RWPE1 (cell line): ENCODE data around the gene ZCCHC8.
A peak's percentile ranks its signal among the peaks of the same experiment; 100 is the strongest.
"Not testable (repeated sequence)": the region's sequence is repeated elsewhere in the genome, so short reads cannot be mapped to it uniquely, and the experiment has no call there.

Experiments
- CTCF ChIA-PET: fragments of 350-600 bp; sonication (Branson Sonifier 250); formaldehyde crosslinking; extraction: SDS; loops from one replicate; lab custom pipeline; 2021; lab: Yijun Ruan, JAX
- POLR2A ChIA-PET: fragments of 400-600 bp; formaldehyde crosslinking; extraction: SDS; loops from one replicate; lab custom pipeline; 2020; ENCODE audit warnings: antibody characterized with exemption; ENCODE audit not compliant: low non-redundant PET; lab: Yijun Ruan, JAX
- DNase-seq: peaks from one replicate; pipeline ENCODE4 v3.0.0; 2012; ENCODE audit warnings: low spot score
- H3K27ac ChIP-seq: fragments of 450-650 bp; 2 replicates; pipeline ENCODE4 v1.5.1; 2017
- TF ChIP-seq, protein P1 (sequence below): fragments of 450-650 bp; conservative IDR thresholded peaks from 2 replicates; pipeline ENCODE4 v1.5.1; 2017; ENCODE audit warnings: low read depth, mild to moderate bottlenecking

Gene ZCCHC8

DNA sequence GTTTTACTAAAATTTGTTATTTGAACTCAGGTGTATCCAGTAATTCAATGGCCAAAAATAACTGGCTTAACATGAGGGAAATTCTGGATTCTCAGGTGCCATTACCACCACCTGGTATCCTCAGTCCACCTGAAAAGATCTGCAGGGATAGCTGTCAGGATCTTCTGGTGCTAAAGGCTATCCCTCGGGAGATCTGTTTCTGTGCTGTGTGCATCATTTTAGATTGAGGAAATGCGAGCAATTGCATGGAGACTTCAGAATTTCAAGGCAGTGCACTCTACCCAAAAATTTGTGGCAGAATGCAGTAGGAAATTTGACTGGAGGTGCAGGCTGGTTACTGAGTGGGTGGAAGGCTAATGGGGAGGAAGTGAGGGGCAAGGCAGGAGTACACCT lies 26.4 kb downstream of the ZCCHC8 start:
- H3K27ac ChIP-seq, result peak overlapping the region; percentile 61
- CTCF ChIA-PET, result interaction anchor here (0.6 to 2.1 kb wide), 4 partner anchors 18 to 108 kb away, joined by 3 to 18 read pairs (median 4); no protein-coding TSS in a partner anchor
- TF ChIP-seq, protein P1, sequence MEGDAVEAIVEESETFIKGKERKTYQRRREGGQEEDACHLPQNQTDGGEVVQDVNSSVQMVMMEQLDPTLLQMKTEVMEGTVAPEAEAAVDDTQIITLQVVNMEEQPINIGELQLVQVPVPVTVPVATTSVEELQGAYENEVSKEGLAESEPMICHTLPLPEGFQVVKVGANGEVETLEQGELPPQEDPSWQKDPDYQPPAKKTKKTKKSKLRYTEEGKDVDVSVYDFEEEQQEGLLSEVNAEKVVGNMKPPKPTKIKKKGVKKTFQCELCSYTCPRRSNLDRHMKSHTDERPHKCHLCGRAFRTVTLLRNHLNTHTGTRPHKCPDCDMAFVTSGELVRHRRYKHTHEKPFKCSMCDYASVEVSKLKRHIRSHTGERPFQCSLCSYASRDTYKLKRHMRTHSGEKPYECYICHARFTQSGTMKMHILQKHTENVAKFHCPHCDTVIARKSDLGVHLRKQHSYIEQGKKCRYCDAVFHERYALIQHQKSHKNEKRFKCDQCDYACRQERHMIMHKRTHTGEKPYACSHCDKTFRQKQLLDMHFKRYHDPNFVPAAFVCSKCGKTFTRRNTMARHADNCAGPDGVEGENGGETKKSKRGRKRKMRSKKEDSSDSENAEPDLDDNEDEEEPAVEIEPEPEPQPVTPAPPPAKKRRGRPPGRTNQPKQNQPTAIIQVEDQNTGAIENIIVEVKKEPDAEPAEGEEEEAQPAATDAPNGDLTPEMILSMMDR, result no peak
- POLR2A ChIA-PET, result interaction anchor here (0.9 kb wide), 1 partner anchor 74 kb away, joined by 4 read pairs; no protein-coding TSS in a partner anchor
- DNase-seq, result no peak

DNA sequence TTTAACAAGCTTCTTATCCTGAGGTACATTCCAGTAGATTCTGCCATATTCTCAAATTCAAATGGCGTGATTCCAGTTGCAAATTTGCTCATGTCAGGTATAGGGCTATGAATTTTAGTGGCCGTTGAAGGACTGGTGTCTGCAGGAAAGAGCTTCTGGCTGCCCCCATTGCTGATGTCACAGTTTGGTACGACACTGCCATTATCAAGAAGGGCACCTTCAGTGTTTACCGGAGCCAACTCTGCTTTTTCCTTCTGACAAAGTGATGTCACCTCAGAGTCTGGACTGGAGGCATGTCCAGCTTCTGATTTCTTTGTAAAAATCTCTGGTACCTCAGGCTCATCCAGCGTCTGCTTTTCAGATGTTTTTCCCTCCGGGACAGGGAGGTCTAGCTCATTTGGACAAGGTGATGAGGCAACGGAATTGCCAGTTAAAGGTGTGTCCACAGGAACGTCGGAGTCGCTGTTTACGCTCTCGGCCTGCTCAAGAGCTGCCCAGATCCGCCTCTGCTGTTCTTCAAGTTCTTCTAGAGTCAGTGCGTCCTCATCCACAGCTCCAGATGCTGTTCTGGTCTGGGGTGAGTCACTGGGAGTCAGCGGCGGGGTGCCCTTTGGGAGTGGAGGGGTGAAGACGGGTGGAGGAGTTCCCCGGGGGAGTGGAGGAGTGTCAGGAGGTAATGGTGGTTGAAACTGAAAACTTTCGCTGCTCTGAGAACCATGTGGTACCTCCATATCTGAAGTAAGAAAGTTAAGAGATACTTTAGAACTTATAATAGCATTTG lies 27.0 kb downstream of the ZCCHC8 start:
- POLR2A ChIA-PET, result interaction anchor here (0.9 kb wide), 1 partner anchor 74 kb away, joined by 4 read pairs; no protein-coding TSS in a partner anchor
- TF ChIP-seq, protein P1, result no peak
- DNase-seq, result peak; percentile 49
- CTCF ChIA-PET, result interaction anchor here (0.8 to 2.1 kb wide), 4 partner anchors 19 to 139 kb away, joined by 3 to 18 read pairs (median 4); no protein-coding TSS in a partner anchor
- peak overlapping the region; percentile 61 for H3K27ac ChIP-seq

DNA sequence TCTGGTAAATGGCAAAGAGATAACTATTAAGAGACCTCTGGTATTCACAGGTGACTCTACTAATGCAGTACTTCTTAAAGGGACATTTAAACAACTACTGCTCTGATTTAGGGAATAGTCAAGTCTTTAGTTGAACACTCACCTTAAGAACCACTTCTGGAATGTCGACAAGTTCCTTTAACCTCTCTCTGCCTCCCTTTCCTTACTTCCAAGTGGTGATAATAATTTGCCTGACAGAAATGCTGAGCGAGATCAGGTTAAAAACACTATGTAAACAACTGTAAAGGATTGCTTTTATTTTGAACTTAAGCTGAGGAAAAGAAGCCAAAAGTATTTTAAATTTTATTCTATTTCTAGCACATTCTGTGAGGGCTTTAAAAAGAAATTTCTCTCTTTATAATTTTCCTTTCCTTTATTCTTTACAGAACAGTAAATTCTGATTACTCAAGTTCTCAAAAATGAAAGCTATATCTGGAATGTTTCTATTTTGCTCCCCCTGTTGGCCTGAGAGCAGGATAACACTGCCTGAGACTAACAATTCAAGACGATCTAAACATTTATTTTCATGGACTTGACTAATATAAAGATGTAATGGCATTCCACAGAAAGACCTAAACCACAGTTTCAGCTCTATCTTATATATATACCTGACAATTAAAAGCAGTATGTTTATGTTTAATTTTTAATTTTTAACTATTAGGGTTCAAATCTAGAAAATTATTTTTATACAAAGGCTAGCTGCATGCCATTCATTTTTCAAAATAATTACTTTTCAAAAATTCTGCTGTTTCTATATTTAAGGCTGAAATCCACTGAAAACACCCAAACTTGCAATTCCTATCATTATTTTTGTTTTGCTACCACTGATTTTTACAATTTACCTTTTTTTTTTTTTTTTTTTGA lies 29.2 kb downstream of the ZCCHC8 start:
- peak; percentile 46 for DNase-seq
- ChIA-PET CTCF (interaction anchor here (0.5 to 1.9 kb wide), 15 partner anchors 10 to 1317 kb away, joined by 3 to 36 read pairs (median 4); partner anchors contain the start of gene CLIP1), POLR2A (no interaction called here)
- TF ChIP-seq, protein P1, result peak; percentile 84
- peak overlapping the region; percentile 34 for H3K27ac ChIP-seq

DNA sequence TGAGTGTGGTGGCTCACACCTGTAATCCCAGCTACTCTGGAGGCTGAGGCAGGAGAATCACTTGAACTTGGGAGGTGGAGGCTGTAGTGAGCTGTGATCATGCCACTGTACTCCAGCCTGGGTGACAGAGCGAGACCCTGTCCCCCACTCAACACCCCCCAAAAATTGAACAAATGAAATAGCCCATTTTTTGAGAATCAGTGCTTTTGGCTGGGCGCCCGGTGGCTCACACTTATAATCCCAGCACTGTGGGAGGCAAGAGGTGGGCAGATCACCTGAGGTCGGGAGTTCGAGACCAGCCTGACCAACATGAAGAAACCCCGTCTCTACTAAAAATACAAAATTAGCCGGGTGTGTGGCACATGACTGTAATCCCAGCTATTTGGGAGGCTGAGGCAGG lies 30.2 kb downstream of the ZCCHC8 start:
- POLR2A ChIA-PET, result not testable (repeated sequence)

DNA sequence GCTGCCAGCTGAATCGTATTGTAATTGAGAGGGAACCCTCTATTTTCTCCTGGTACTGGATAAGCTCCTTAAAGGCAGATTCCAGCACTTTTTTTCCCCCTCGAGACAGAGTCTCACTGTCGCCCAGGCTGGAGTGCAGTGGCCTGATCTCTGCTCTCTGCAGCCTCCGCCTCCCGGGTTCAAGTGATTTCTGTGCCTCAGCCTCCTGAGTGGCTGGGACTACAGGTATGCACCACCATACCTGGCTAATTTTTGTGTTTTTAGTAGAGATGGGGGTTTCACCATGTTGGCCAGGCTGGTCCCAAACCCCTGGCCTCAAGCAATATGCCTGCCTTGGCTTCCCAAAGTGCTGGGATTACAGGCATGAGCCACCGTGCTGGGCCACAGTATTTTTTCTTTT lies 30.9 kb downstream of the ZCCHC8 start:
- DNase-seq, POLR2A ChIA-PET: not testable (repeated sequence)
- peak overlapping the region; percentile 65 for H3K27ac ChIP-seq
- CTCF ChIA-PET, result interaction anchor here (0.5 to 1.6 kb wide), 2 partner anchors 22 to 70 kb away, joined by 4 read pairs; no protein-coding TSS in a partner anchor

More for the DNA sequence above, 30.2 kb downstream of the ZCCHC8 start:
- DNase-seq, result not testable (repeated sequence)
- peak overlapping the region; percentile 65 for H3K27ac ChIP-seq
- CTCF ChIA-PET, result interaction anchor here (0.6 to 1.9 kb wide), 2 partner anchors 56 to 71 kb away, joined by 3 to 36 read pairs; partner anchors contain the start of gene RSRC2

DNA sequence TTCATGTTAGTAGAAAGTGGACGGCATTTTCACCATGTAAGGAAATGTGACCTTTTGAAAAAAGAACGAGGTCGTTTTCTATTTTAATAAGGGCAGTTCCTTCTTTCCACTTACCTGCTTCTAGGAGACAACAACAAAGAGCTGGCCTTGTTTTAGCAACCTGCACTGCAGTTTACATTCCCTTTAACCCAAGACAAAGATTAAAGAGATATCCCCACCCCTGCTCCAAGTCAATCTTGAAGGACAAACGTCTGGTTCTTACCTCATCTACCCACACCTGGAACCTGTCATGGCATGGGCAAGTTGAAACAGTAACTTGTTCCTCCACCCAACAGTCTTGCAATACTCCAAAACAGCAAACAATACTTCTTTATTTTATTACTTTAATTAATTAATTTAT lies 32.7 kb downstream of the ZCCHC8 start:
- peak; percentile 70 for DNase-seq
- peak overlapping the region; percentile 75 for H3K27ac ChIP-seq
- POLR2A ChIA-PET, result no interaction called here
- CTCF ChIA-PET, result no interaction called here
- TF ChIP-seq, protein P1, result no peak

DNA sequence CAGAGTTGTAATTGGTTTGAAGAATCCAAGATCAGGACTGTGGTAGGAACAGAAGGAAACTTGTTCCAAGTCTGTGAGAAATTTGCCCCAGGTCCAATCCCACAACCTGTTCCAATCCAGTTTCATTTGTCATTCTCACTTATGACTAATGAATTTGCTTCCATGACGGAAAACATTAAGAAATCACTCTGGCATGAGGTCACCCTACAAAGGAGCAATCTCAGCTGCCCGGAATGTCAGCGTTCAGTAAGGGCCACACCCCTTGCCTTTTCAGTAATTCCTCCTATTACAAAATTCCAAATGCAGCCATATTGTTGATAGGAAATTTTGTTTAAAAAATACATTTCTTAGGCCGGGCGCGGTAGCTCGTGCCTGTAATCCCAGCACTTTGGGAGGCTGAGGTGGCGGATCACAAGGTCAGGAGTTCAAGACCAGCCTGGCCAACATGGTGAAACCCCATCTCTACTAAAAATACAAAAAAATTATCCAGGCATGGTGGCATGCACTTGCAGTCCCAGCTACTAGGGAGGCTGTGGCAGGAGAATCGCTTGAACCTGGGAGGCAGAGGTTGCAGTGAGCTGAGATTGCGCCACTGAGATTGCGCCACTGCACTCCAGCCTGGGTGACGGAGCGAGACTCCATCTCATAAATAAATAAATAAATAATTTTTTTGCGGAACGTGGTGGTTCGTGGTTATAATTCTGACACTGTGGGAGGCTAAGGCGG lies 36.3 kb downstream of the ZCCHC8 start:
- H3K27ac ChIP-seq, result peak overlapping the region; percentile 91
- POLR2A ChIA-PET, result not testable (repeated sequence)
- peak; percentile 95 for DNase-seq
- CTCF ChIA-PET, result interaction anchor here (0.6 to 0.7 kb wide), 2 partner anchors 33 to 1129 kb away, joined by 3 to 4 read pairs; no protein-coding TSS in a partner anchor
